ENCODE measurements around the gene HRAS. TPM values are rescaled to one million over a fixed set of nuclear protein-coding genes. Genes with fewer than 3 reads are reported as not detected.

Gene HRAS
- total and polyA plus RNA-seq, 2 of the 13 experiments (the other 11 are each of a cell fraction or from before 2014, with no cell fraction given), result 32.9 to 50.0 TPM

DNA sequence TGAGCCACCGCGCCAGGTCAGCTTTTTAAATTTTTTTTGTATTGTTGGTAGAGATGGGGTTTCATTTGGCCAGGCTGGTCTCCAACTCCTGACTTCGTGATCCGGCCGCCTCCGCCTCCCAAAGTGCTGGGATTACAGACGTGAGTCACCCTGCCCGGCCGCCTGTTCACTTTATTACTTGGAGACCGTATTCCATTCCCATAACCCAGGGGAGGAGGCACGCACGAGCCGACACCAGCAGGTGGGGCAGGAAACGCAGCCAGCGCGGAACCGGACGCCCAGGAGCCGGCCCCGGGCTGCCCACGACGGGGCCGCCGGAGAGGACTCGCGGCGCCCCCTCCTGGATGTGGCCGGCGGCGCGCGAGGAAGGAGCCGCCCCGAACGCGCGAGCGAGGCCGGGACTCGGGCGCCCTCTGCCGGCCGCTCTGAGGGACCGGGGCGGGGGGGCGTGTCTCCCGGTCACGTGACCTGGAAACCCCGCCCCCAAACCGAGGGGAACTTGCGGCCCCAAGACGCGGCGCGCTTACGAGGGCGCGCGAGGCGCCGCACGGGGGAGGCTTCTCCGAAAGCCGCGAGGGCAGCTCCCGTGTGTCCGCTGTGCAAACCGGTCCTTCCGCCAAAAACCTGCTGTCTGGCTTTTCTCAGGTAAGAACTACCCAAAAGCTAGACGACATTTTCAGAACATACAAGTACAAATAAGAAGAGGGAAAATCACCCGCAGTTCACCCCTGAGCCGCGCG lies 16.7 kb downstream of the HRAS start (continued):
- TF ChIP-seq, protein P1, sequence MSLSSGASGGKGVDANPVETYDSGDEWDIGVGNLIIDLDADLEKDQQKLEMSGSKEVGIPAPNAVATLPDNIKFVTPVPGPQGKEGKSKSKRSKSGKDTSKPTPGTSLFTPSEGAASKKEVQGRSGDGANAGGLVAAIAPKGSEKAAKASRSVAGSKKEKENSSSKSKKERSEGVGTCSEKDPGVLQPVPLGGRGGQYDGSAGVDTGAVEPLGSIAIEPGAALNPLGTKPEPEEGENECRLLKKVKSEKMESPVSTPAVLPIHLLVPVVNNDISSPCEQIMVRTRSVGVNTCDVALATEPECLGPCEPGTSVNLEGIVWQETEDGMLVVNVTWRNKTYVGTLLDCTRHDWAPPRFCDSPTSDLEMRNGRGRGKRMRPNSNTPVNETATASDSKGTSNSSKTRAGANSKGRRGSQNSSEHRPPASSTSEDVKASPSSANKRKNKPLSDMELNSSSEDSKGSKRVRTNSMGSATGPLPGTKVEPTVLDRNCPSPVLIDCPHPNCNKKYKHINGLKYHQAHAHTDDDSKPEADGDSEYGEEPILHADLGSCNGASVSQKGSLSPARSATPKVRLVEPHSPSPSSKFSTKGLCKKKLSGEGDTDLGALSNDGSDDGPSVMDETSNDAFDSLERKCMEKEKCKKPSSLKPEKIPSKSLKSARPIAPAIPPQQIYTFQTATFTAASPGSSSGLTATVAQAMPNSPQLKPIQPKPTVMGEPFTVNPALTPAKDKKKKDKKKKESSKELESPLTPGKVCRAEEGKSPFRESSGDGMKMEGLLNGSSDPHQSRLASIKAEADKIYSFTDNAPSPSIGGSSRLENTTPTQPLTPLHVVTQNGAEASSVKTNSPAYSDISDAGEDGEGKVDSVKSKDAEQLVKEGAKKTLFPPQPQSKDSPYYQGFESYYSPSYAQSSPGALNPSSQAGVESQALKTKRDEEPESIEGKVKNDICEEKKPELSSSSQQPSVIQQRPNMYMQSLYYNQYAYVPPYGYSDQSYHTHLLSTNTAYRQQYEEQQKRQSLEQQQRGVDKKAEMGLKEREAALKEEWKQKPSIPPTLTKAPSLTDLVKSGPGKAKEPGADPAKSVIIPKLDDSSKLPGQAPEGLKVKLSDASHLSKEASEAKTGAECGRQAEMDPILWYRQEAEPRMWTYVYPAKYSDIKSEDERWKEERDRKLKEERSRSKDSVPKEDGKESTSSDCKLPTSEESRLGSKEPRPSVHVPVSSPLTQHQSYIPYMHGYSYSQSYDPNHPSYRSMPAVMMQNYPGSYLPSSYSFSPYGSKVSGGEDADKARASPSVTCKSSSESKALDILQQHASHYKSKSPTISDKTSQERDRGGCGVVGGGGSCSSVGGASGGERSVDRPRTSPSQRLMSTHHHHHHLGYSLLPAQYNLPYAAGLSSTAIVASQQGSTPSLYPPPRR (CRISPR knock-in tag; IDR thresholded peaks at IDR 0.05; ENCODE audit: borderline replicate concordance), result no peak; the same call in 1 of the 2 replicates
- TF ChIP-seq FOXK2 (IDR thresholded peaks at IDR 0.05) (no peak), CCDC6 (CRISPR knock-in tag; IDR thresholded peaks at IDR 0.05) (peak; percentile 86), YEATS4 (CRISPR knock-in tag; IDR thresholded peaks at IDR 0.05; ENCODE audit: borderline replicate concordance) (peak; percentile 55; the same call in 1 of the 2 replicates), ZMYM2 (CRISPR knock-in tag; IDR thresholded peaks at IDR 0.05) (no peak), ISL2 (CRISPR knock-in tag; IDR thresholded peaks at IDR 0.05) (peak; percentile 38; the same call in 1 of the 2 replicates), ZNF589 (CRISPR knock-in tag; conservative IDR thresholded peaks at IDR 0.05) (0 out of 2 replicates have a peak, but pooled peaks have one; percentile 62), NR2C2 (CRISPR knock-in tag; IDR thresholded peaks at IDR 0.05; ENCODE audit: borderline replicate concordance) (0 out of 2 replicates have a peak, but pooled peaks have one; percentile 34), SAP130 (CRISPR knock-in tag; IDR thresholded peaks at IDR 0.05; ENCODE audit: low read depth) (peak; percentile 83), SP4 (CRISPR knock-in tag; IDR thresholded peaks at IDR 0.05) (peak; percentile 90), AHR (CRISPR knock-in tag; IDR thresholded peaks at IDR 0.05) (peak; percentile 19; the same call in 1 of the 2 replicates), FOXC1 (CRISPR knock-in tag; IDR thresholded peaks at IDR 0.05; ENCODE audit: borderline replicate concordance) (peak; percentile 88), ZMAT3 (CRISPR knock-in tag; conservative IDR thresholded peaks at IDR 0.05) (0 out of 2 replicates have a peak, but pooled peaks have one; percentile 57), RXRB (CRISPR knock-in tag; IDR thresholded peaks at IDR 0.05; ENCODE audit: borderline replicate concordance) (peak; percentile 26; the same call in 1 of the 2 replicates), ARNTL (CRISPR knock-in tag; IDR thresholded peaks at IDR 0.05) (peak; percentile 56; the same call in 1 of the 2 replicates), ZNF550 (CRISPR knock-in tag; IDR thresholded peaks at IDR 0.05; ENCODE audit: borderline replicate concordance) (no peak), THAP11 (CRISPR knock-in tag; IDR thresholded peaks at IDR 0.05) (peak; percentile 81), HOXA3 (CRISPR knock-in tag; IDR thresholded peaks at IDR 0.05) (peak; percentile 69; the same call in 1 of the 2 replicates)
- TF ChIP-seq, protein P2, sequence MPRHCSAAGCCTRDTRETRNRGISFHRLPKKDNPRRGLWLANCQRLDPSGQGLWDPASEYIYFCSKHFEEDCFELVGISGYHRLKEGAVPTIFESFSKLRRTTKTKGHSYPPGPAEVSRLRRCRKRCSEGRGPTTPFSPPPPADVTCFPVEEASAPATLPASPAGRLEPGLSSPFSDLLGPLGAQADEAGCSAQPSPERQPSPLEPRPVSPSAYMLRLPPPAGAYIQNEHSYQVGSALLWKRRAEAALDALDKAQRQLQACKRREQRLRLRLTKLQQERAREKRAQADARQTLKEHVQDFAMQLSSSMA (CRISPR knock-in tag; IDR thresholded peaks at IDR 0.05), result no peak
- TF ChIP-seq, protein P3, sequence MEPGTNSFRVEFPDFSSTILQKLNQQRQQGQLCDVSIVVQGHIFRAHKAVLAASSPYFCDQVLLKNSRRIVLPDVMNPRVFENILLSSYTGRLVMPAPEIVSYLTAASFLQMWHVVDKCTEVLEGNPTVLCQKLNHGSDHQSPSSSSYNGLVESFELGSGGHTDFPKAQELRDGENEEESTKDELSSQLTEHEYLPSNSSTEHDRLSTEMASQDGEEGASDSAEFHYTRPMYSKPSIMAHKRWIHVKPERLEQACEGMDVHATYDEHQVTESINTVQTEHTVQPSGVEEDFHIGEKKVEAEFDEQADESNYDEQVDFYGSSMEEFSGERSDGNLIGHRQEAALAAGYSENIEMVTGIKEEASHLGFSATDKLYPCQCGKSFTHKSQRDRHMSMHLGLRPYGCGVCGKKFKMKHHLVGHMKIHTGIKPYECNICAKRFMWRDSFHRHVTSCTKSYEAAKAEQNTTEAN (CRISPR knock-in tag; conservative IDR thresholded peaks at IDR 0.05), result peak; percentile 28; the same call in 1 of the 2 replicates
- TF ChIP-seq, protein P4, sequence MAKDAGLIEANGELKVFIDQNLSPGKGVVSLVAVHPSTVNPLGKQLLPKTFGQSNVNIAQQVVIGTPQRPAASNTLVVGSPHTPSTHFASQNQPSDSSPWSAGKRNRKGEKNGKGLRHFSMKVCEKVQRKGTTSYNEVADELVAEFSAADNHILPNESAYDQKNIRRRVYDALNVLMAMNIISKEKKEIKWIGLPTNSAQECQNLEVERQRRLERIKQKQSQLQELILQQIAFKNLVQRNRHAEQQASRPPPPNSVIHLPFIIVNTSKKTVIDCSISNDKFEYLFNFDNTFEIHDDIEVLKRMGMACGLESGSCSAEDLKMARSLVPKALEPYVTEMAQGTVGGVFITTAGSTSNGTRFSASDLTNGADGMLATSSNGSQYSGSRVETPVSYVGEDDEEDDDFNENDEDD (CRISPR knock-in tag; IDR thresholded peaks at IDR 0.05; ENCODE audit: borderline replicate concordance), result peak; percentile 68
- TF ChIP-seq, protein P5, sequence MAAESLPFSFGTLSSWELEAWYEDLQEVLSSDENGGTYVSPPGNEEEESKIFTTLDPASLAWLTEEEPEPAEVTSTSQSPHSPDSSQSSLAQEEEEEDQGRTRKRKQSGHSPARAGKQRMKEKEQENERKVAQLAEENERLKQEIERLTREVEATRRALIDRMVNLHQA (CRISPR knock-in tag; IDR thresholded peaks at IDR 0.05), result 0 out of 2 replicates have a peak, but pooled peaks have one; percentile 49
